SK-N-SH treated with all-trans-retinoic acid at 6 μM for 48 hours (cell line): Measurements from ENCODE around the gene MAMSTR.
"Not testable (repeated sequence)": the region's sequence is repeated elsewhere in the genome, so short reads cannot be mapped to it uniquely, and the experiment has no call there.

Experiments used
- ZC3H10 ChIP-seq: fragments of 250-450 bp; sonication (Bioruptor Pico); IDR thresholded peaks from 2 replicates; pipeline ENCODE4 v1.5.1; 2021; ENCODE audit warnings: mild to moderate bottlenecking, moderate library complexity
- ZFP3 ChIP-seq: fragments of 250-450 bp; sonication (Bioruptor Pico); IDR thresholded peaks from 2 replicates; pipeline ENCODE4 v1.5.0; 2020; ENCODE audit warnings: mild to moderate bottlenecking, moderate library complexity
- TF ChIP-seq, protein P1 (sequence below): fragments of 250-450 bp; sonication (Bioruptor Pico); IDR thresholded peaks from 2 replicates; pipeline ENCODE4 v1.8.0; 2020; ENCODE audit warnings: mild to moderate bottlenecking, moderate library complexity, borderline replicate concordance

DNA sequence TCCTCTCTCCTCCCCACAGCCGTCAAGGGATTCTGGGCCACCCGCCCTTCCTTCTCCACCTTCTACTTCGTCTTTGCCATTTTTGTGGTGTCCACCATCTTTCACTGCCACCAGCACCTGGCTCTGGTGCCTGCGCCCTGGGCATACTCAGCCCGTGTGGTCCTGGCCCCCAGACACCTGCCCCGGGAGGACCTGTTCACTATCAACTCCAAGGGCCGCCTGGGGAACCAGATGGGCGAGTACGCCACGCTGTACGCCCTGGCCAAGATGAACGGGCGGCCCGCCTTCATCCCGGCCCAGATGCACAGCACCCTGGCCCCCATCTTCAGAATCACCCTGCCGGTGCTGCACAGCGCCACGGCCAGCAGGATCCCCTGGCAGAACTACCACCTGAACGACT is 39.5 kb downstream of the MAMSTR start:
- TF ChIP-seq ZFP3, ZC3H10 (CRISPR knock-in tag): not testable (repeated sequence)
- TF ChIP-seq, protein P1, sequence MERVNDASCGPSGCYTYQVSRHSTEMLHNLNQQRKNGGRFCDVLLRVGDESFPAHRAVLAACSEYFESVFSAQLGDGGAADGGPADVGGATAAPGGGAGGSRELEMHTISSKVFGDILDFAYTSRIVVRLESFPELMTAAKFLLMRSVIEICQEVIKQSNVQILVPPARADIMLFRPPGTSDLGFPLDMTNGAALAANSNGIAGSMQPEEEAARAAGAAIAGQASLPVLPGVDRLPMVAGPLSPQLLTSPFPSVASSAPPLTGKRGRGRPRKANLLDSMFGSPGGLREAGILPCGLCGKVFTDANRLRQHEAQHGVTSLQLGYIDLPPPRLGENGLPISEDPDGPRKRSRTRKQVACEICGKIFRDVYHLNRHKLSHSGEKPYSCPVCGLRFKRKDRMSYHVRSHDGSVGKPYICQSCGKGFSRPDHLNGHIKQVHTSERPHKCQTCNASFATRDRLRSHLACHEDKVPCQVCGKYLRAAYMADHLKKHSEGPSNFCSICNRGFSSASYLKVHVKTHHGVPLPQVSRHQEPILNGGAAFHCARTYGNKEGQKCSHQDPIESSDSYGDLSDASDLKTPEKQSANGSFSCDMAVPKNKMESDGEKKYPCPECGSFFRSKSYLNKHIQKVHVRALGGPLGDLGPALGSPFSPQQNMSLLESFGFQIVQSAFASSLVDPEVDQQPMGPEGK (CRISPR knock-in tag), result not testable (repeated sequence)
